ENCODE measurements around the gene DUSP16. TPM values are rescaled to one million over a fixed set of nuclear protein-coding genes. Genes with fewer than 3 reads are reported as not detected.
A peak's percentile ranks its signal among the peaks of the same experiment; 100 is the strongest.

The DUSP16 gene
- total RNA-seq, 4 donors from 2014 or later: 24.2 to 34.5 (median 26.4) TPM

GRCh38 chr12:12454315-12454714, 108.3 kb downstream of the DUSP16 start:
- no peaks in the 10 kb centered on the region for H3K9me3 ChIP-seq
- no peak overlapping the region for H3K27ac ChIP-seq
- H3K4me1 ChIP-seq: peaks cover 5 to 7% of the 10 kb centered on the region in 2 donors
- H3K27me3 ChIP-seq: no peaks in the 10 kb centered on the region
- intact Hi-C loops (cut with DNase I): no loop called here
- no peak for TF ChIP-seq CTCF (IDR thresholded peaks at IDR 0.05)
- no peak for TF ChIP-seq POLR2A (IDR thresholded peaks at IDR 0.05)
- no peak overlapping the region for H3K4me3 ChIP-seq (replicated peaks in 1 of 3)
- no peaks in the 10 kb centered on the region for H3K36me3 ChIP-seq
- no peak for DNase-seq

GRCh38 chr12:12453635-12454034, 109.0 kb downstream of the DUSP16 start:
- H3K27me3 ChIP-seq: no peaks in the 10 kb centered on the region
- no peaks in the 10 kb centered on the region for H3K36me3 ChIP-seq
- H3K27ac ChIP-seq: no peak overlapping the region
- no peak for DNase-seq
- intact Hi-C loops (cut with DNase I): no loop called here
- no peaks in the 10 kb centered on the region for H3K9me3 ChIP-seq
- TF ChIP-seq CTCF (IDR thresholded peaks at IDR 0.05) (no peak), POLR2A (IDR thresholded peaks at IDR 0.05) (no peak)
- 96 to 98% methylated on average over 1 of the region's 1 CpG for WGBS, 2 donors
- peaks cover 5 to 7% of the 10 kb centered on the region in 2 donors for H3K4me1 ChIP-seq
- H3K4me3 ChIP-seq (replicated peaks in 1 of 3): no peak overlapping the region

GRCh38 chr12:12452326-12452902, 110.2 kb downstream of the DUSP16 start:
- whole genome bisulfite sequencing, 2 donors: 97 to 98% methylated on average over 21 of the region's 21 CpGs
- intact Hi-C loops (cut with DNase I): no loop called here
- TF ChIP-seq POLR2A (IDR thresholded peaks at IDR 0.05) (no peak), CTCF (IDR thresholded peaks at IDR 0.05) (no peak)
- no peaks in the 10 kb centered on the region for H3K9me3 ChIP-seq
- no peaks in the 10 kb centered on the region for H3K27me3 ChIP-seq
- no peak overlapping the region for H3K27ac ChIP-seq
- H3K4me1 ChIP-seq: peaks cover 5 to 7% of the 10 kb centered on the region in 2 donors
- H3K4me3 ChIP-seq (replicated peaks in 1 of 3): no peak overlapping the region
- no peaks in the 10 kb centered on the region for H3K36me3 ChIP-seq
- DNase-seq: no peak

- DNase-seq: no peak
- 56 to 73% methylated on average over 4 of the region's 4 CpGs for WGBS, 2 donors
- H3K27ac ChIP-seq: peak overlapping the region in 1 of 3 donors; percentile 49
- TF ChIP-seq CTCF (IDR thresholded peaks at IDR 0.05) (no peak), POLR2A (IDR thresholded peaks at IDR 0.05) (no peak)
- no peaks in the 10 kb centered on the region for H3K36me3 ChIP-seq
- no peaks in the 10 kb centered on the region for H3K27me3 ChIP-seq
- H3K9me3 ChIP-seq: no peaks in the 10 kb centered on the region
- intact Hi-C loops (cut with DNase I): no loop called here
- peaks cover 15 to 16% of the 10 kb centered on the region in 2 donors for H3K4me1 ChIP-seq
- H3K4me3 ChIP-seq (replicated peaks in 1 of 3): no peak overlapping the region
Measured at GRCh38 chr12:12451098-12451497, 111.6 kb downstream of the DUSP16 start.

- DNase-seq: no peak
- no peak for TF ChIP-seq CTCF (IDR thresholded peaks at IDR 0.05)
- no peak for TF ChIP-seq POLR2A (IDR thresholded peaks at IDR 0.05)
- 89 to 94% methylated on average over 2 of the region's 2 CpGs for WGBS, 2 donors
- no peaks in the 10 kb centered on the region for H3K36me3 ChIP-seq
- no peak overlapping the region for H3K4me3 ChIP-seq (replicated peaks in 1 of 3)
- no peak overlapping the region for H3K27ac ChIP-seq
- peaks cover 15 to 16% of the 10 kb centered on the region in 2 donors for H3K4me1 ChIP-seq
- H3K9me3 ChIP-seq: no peaks in the 10 kb centered on the region
- H3K27me3 ChIP-seq: no peaks in the 10 kb centered on the region
- intact Hi-C loops (cut with DNase I): no loop called here
Measured at GRCh38 chr12:12450043-12450471, 112.6 kb downstream of the DUSP16 start.
